ENCODE results near the gene HS3ST1. TPM values are rescaled to one million over a fixed set of nuclear protein-coding genes. Genes with fewer than 3 reads are reported as not detected.
A peak's percentile ranks its signal among the peaks of the same experiment; 100 is the strongest.

Gene HS3ST1
- total RNA-seq = 10 to 100 TPM in 1 of 4 donors, 1 to 10 TPM in 3; 1.9 to 16.9 (median 2.4) TPM

DNA sequence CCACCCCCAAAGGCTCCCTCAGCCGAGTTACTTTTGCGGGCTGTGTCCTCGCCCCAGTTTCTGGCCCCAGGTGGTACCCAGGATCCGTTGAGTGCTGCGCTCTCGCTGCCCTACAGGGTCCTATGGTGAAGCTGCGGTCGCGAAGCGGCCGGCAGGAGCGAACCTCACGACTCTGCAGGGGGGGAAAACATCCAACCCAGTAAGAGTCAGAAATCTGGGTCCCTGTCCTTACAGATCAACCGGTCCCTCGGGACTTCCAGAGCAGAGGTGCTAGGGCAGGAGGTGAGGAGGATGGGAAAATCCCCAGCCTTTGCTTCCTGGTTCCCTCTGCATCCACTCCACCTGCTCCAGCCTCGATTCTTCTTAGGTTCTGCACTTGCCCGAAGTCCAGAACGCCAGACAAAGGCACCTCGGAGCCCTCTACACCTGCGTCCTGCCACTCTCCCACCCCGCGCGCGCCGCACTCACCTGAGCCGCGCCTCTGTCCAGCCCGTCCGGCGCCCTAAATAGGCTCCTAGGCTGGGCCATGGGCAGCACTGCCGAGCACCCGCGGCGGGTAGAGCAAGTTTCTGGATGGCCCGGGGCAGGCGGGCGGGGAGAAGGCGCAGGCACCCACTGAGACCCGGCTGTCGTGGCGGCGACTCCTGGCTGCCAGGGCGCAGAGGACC lies at the start of gene HS3ST1:
Gene HS3ST1, minus strand, starts transcription at position 664 of the 668 bp plus-strand sequence. CDS start 28,889 bp downstream, outside the sequence.
- DNase-seq = no peak
- WGBS, 2 donors = 0 to 2% methylated on average over 28 to 30 of the region's 43 CpGs
- no peak for TF ChIP-seq CTCF (IDR thresholded peaks at IDR 0.05)
- no peak for TF ChIP-seq POLR2A (IDR thresholded peaks at IDR 0.05)
- intact Hi-C loops (cut with DNase I) = no loop called here
- Histone ChIP-seq H3K27ac (peak within 1 kb of the TSS in 2 of 3 donors; percentile 36 to 65), H3K9me3 (no peaks in the 10 kb centered on the region), H3K4me3 (replicated peaks in 1 of 3) (peak within 1 kb of the TSS; percentile 29 to 49 (median 32)), H3K27me3 (no peaks in the 10 kb centered on the region), H3K4me1 (no peaks in the 10 kb centered on the region), H3K36me3 (no peaks in the 10 kb centered on the region)

DNA sequence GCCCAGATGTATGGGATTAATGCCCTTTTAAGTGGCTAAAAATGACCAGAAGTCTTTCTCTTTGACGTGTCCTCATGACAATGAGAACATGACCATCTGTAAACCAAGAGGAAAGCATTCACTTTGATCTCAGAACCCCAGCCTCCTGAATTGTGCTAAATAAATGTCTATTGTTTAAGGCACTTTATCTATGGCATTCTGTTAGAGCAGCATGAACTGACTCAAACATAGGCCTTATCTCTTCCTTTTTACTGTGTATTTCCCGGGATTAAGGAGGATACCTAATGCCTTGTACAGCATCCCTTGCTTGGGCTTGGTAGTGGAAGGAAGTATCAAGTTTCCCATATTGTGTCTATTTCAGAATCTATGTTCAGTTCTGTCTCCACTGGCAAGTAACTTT lies 47.2 kb upstream of the HS3ST1 start:
- 62 to 63% methylated on average over 2 of the region's 2 CpGs for WGBS, 2 donors
- intact Hi-C loops (cut with DNase I) = no loop called here
- Histone ChIP-seq H3K27me3 (no peaks in the 10 kb centered on the region), H3K27ac (no peak overlapping the region), H3K4me1 (no peaks in the 10 kb centered on the region), H3K36me3 (no peaks in the 10 kb centered on the region), H3K9me3 (no peaks in the 10 kb centered on the region), H3K4me3 (replicated peaks in 1 of 3) (no peak overlapping the region)
- TF ChIP-seq CTCF (IDR thresholded peaks at IDR 0.05) (no peak), POLR2A (IDR thresholded peaks at IDR 0.05) (no peak)
- no peak for DNase-seq

- H3K36me3 ChIP-seq = no peaks in the 10 kb centered on the region
- H3K9me3 ChIP-seq = no peaks in the 10 kb centered on the region
- no peaks in the 10 kb centered on the region for H3K27me3 ChIP-seq
- no peaks in the 10 kb centered on the region for H3K4me1 ChIP-seq
- H3K4me3 ChIP-seq (replicated peaks in 1 of 3) = no peak overlapping the region
- 58 to 95% methylated on average over 1 of the region's 1 CpG for WGBS, 2 donors
- intact Hi-C loops (cut with DNase I) = no loop called here
- DNase-seq = no peak
- no peak for TF ChIP-seq CTCF (IDR thresholded peaks at IDR 0.05)
- TF ChIP-seq POLR2A (IDR thresholded peaks at IDR 0.05) = no peak
- no peak overlapping the region for H3K27ac ChIP-seq
Measured at GRCh38 chr4:11474146-11474545, 45.5 kb upstream of the HS3ST1 start.

- TF ChIP-seq CTCF (IDR thresholded peaks at IDR 0.05) (no peak), POLR2A (IDR thresholded peaks at IDR 0.05) (no peak)
- Histone ChIP-seq H3K9me3 (no peaks in the 10 kb centered on the region), H3K36me3 (no peaks in the 10 kb centered on the region), H3K27ac (no peak overlapping the region), H3K27me3 (no peaks in the 10 kb centered on the region), H3K4me3 (replicated peaks in 1 of 3) (no peak overlapping the region), H3K4me1 (no peaks in the 10 kb centered on the region)
- intact Hi-C loops (cut with DNase I) = no loop called here
- DNase-seq = no peak
- 92 to 94% methylated on average over 3 of the region's 3 CpGs for WGBS, 2 donors
Measured at GRCh38 chr4:11472535-11472934, 43.8 kb upstream of the HS3ST1 start.

DNA sequence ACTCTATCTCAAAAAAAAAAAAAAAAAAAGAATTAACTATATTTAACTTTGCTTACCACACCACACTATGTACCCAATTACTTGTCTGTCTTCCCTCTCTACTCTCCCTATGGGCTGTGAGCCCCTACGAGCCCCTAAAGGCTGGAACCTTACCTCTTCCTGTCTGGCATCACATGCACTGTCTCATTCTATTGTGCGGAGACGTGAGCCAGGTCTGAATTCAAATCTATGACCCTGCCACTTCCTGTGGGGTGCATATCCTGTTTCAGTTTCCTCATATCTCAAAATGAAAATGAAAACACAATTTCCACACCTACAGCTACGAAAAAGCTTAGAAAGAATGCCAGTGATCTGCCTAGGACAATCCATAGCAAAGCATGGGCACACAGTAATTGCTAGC lies 42.9 kb upstream of the HS3ST1 start:
- H3K9me3 ChIP-seq = no peaks in the 10 kb centered on the region
- no peak overlapping the region for H3K4me3 ChIP-seq (replicated peaks in 1 of 3)
- TF ChIP-seq CTCF (IDR thresholded peaks at IDR 0.05) (no peak), POLR2A (IDR thresholded peaks at IDR 0.05) (no peak)
- 60 to 64% methylated on average over 4 of the region's 4 CpGs for WGBS, 2 donors
- DNase-seq = no peak
- no peaks in the 10 kb centered on the region for H3K27me3 ChIP-seq
- H3K27ac ChIP-seq = no peak overlapping the region
- no peaks in the 10 kb centered on the region for H3K36me3 ChIP-seq
- no peaks in the 10 kb centered on the region for H3K4me1 ChIP-seq
- intact Hi-C loops (cut with DNase I) = no loop called here
